ENCODE data around the gene NCAM1. TPM values are rescaled to one million over a fixed set of nuclear protein-coding genes. Genes with fewer than 3 reads are reported as not detected.

NCAM1 gene
- total and polyA plus RNA-seq, 2 experiments from 2014 or later, result 0.76 to 1.6 TPM

DNA sequence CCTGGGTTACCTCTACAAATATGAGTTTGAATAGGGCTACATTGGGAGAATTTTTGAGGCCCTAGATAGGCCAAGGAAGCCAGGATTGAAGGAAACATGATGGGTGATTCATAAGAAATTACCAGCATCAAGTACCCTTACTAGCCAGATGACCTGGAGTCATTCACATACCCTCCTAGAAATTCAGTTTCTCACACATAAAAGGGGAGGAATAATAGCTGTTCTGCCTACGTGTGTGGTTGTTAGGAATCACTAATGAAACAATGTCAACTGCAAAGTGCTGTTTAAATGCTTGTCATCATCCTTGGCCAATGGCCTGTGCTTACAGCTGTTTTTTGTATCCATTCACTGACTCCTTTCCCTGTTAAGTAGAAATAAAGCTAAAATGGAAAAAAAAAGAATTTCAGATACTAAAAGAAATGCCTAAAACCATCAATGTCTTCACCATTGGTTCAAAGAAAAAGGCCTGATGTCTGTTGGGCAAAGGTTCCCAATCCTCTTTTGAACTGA is 114.4 kb downstream of the NCAM1 start:
- ATAC-seq, result no peak
- Mint-ChIP-seq H3K4me1 (peaks cover 8% of the 10 kb centered on the region; the same call in 2 of the 3 replicates), H3K4me3 (no peak overlapping the region), H3K27me3 (ENCODE audit: insufficient read depth, low read depth, poor library complexity) (no peaks in the 10 kb centered on the region), H3K27ac (no peak overlapping the region), H3K9me3 (no peaks in the 10 kb centered on the region), H3K36me3 (ENCODE audit: low read depth) (no peaks in the 10 kb centered on the region)
- Histone ChIP-seq H2AFZ (no peak overlapping the region), H3K4me2 (no peak overlapping the region), H3K4me3 (no peak overlapping the region), H3K27me3 (ENCODE audit: insufficient read depth) (no peaks in the 10 kb centered on the region), H3F3A (replicated peaks; ENCODE audit: low read depth) (no peaks in the 10 kb centered on the region), H3K9me2 (ENCODE audit: insufficient read depth) (0 out of 2 replicates have a peak, but pooled peaks cover 3% of the 10 kb centered on the region), H3K27ac (ENCODE audit: low read depth) (no peak overlapping the region), H4K20me1 (replicated peaks; ENCODE audit: insufficient read depth) (no peaks in the 10 kb centered on the region), H3K36me3 (ENCODE audit: insufficient read depth) (no peaks in the 10 kb centered on the region), H3K4me1 (ENCODE audit: insufficient read depth) (peaks cover 7% of the 10 kb centered on the region), H3K79me2 (replicated peaks; ENCODE audit: insufficient read depth) (no peaks in the 10 kb centered on the region)
- no peak for DNase-seq (ENCODE audit: low spot score)
- TF ChIP-seq CREB1 (CRISPR knock-in tag; IDR thresholded peaks at IDR 0.05; ENCODE audit: low read depth) (no peak), ZNF331 (CRISPR knock-in tag; IDR thresholded peaks at IDR 0.05; ENCODE audit: low read depth) (no peak)
- TF ChIP-seq, protein P1, sequence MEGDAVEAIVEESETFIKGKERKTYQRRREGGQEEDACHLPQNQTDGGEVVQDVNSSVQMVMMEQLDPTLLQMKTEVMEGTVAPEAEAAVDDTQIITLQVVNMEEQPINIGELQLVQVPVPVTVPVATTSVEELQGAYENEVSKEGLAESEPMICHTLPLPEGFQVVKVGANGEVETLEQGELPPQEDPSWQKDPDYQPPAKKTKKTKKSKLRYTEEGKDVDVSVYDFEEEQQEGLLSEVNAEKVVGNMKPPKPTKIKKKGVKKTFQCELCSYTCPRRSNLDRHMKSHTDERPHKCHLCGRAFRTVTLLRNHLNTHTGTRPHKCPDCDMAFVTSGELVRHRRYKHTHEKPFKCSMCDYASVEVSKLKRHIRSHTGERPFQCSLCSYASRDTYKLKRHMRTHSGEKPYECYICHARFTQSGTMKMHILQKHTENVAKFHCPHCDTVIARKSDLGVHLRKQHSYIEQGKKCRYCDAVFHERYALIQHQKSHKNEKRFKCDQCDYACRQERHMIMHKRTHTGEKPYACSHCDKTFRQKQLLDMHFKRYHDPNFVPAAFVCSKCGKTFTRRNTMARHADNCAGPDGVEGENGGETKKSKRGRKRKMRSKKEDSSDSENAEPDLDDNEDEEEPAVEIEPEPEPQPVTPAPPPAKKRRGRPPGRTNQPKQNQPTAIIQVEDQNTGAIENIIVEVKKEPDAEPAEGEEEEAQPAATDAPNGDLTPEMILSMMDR (conservative IDR thresholded peaks at IDR 0.05; ENCODE audit: low read depth in 2 of 2), result no peak

DNA sequence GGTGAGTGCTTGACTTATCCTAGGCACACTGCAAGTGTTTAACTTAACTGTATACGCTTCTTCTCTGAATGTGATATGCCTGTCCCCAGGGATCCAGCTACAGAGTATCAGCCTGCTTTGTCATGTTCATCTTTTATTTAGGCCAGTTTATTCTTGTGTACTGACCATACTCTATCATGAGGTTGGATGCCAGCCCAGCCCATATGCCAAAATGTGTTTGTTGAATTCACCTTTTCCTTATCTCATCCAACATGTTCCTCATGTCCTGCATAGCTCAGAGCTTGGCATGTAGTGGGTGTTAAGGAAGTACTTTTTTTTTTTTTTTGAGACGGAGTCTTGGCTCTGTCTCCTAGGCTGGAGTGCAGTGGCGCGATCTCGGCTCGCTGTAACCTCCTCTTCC is 116.2 kb downstream of the NCAM1 start:
- ATAC-seq, result no peak
- Histone ChIP-seq H3K27ac (ENCODE audit: low read depth) (no peak overlapping the region), H2AFZ (no peak overlapping the region)
- no peak for TF ChIP-seq STAT1 (IDR thresholded peaks at IDR 0.05; ENCODE audit: unreplicated experiment)
- TF ChIP-seq ZNF331 (CRISPR knock-in tag; IDR thresholded peaks at IDR 0.05; ENCODE audit: low read depth), result no peak
- TF ChIP-seq EZH2 (IDR thresholded peaks at IDR 0.05; ENCODE audit: low read depth, unreplicated experiment), result no peak
- no peak for TF ChIP-seq EZH2phosphoT487 (IDR thresholded peaks at IDR 0.05; ENCODE audit: unreplicated experiment)
- TF ChIP-seq, protein P2, sequence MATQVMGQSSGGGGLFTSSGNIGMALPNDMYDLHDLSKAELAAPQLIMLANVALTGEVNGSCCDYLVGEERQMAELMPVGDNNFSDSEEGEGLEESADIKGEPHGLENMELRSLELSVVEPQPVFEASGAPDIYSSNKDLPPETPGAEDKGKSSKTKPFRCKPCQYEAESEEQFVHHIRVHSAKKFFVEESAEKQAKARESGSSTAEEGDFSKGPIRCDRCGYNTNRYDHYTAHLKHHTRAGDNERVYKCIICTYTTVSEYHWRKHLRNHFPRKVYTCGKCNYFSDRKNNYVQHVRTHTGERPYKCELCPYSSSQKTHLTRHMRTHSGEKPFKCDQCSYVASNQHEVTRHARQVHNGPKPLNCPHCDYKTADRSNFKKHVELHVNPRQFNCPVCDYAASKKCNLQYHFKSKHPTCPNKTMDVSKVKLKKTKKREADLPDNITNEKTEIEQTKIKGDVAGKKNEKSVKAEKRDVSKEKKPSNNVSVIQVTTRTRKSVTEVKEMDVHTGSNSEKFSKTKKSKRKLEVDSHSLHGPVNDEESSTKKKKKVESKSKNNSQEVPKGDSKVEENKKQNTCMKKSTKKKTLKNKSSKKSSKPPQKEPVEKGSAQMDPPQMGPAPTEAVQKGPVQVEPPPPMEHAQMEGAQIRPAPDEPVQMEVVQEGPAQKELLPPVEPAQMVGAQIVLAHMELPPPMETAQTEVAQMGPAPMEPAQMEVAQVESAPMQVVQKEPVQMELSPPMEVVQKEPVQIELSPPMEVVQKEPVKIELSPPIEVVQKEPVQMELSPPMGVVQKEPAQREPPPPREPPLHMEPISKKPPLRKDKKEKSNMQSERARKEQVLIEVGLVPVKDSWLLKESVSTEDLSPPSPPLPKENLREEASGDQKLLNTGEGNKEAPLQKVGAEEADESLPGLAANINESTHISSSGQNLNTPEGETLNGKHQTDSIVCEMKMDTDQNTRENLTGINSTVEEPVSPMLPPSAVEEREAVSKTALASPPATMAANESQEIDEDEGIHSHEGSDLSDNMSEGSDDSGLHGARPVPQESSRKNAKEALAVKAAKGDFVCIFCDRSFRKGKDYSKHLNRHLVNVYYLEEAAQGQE (IDR thresholded peaks at IDR 0.05; ENCODE audit: unreplicated experiment), result no peak
- TF ChIP-seq, protein P3, sequence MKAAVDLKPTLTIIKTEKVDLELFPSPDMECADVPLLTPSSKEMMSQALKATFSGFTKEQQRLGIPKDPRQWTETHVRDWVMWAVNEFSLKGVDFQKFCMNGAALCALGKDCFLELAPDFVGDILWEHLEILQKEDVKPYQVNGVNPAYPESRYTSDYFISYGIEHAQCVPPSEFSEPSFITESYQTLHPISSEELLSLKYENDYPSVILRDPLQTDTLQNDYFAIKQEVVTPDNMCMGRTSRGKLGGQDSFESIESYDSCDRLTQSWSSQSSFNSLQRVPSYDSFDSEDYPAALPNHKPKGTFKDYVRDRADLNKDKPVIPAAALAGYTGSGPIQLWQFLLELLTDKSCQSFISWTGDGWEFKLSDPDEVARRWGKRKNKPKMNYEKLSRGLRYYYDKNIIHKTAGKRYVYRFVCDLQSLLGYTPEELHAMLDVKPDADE (IDR thresholded peaks at IDR 0.05), result no peak
- TF ChIP-seq CREB1 (CRISPR knock-in tag; IDR thresholded peaks at IDR 0.05; ENCODE audit: low read depth), result no peak

More for the DNA sequence above, 116.2 kb downstream of the NCAM1 start:
- no peak overlapping the region for H3K4me3 ChIP-seq
- no peaks in the 10 kb centered on the region for H3K27me3 ChIP-seq (ENCODE audit: insufficient read depth)
- H3K27ac Mint-ChIP-seq, result no peak overlapping the region
- no peaks in the 10 kb centered on the region for H3K36me3 ChIP-seq (ENCODE audit: insufficient read depth)
- no peaks in the 10 kb centered on the region for H4K20me1 ChIP-seq (replicated peaks; ENCODE audit: insufficient read depth)
- H3K9me2 ChIP-seq (ENCODE audit: insufficient read depth), result 0 out of 2 replicates have a peak, but pooled peaks cover 3% of the 10 kb centered on the region
- H3F3A ChIP-seq (replicated peaks; ENCODE audit: low read depth), result no peaks in the 10 kb centered on the region
- peaks cover 10% of the 10 kb centered on the region; the same call in 2 of the 3 replicates for H3K4me1 Mint-ChIP-seq
- H3K4me3 Mint-ChIP-seq, result no peak overlapping the region
- no peaks in the 10 kb centered on the region for H3K27me3 Mint-ChIP-seq (ENCODE audit: insufficient read depth, low read depth, poor library complexity)
- peaks cover 7% of the 10 kb centered on the region for H3K4me1 ChIP-seq (ENCODE audit: insufficient read depth)
- H3K36me3 Mint-ChIP-seq (ENCODE audit: low read depth), result no peaks in the 10 kb centered on the region
- no peaks in the 10 kb centered on the region for H3K79me2 ChIP-seq (replicated peaks; ENCODE audit: insufficient read depth)
- no peak overlapping the region for H3K4me2 ChIP-seq
- H3K9me3 Mint-ChIP-seq, result no peaks in the 10 kb centered on the region
- DNase-seq (ENCODE audit: low spot score), result no peak
